ENCODE results near the gene HMX3.

The HMX3 gene

GRCh38 chr10:123144697-123145541, 9.1 kb downstream of the HMX3 start:
- no peaks in the 10 kb centered on the region for H3K9me3 ChIP-seq (ENCODE audit: severe bottlenecking)
- no peak overlapping the region for H3K4me3 ChIP-seq (ENCODE audit: low read depth, low read length)
- H3K27me3 ChIP-seq (ENCODE audit: insufficient read depth, low read depth, severe bottlenecking): peaks cover 100% of the 10 kb centered on the region
- no peak overlapping the region for H3K27ac ChIP-seq
- peak; percentile 44; the same call in 1 of the 2 replicates for TF ChIP-seq CTCF (IDR thresholded peaks at IDR 0.05; ENCODE audit: low read depth, low read length)
- no peaks in the 10 kb centered on the region for H3K36me3 ChIP-seq
- DNase-seq: peak; percentile 31

- no peak for DNase-seq
- H3K9me3 ChIP-seq (ENCODE audit: severe bottlenecking): no peaks in the 10 kb centered on the region
- no peaks in the 10 kb centered on the region for H3K36me3 ChIP-seq
- no peak overlapping the region for H3K4me3 ChIP-seq (ENCODE audit: low read depth, low read length)
- peaks cover 100% of the 10 kb centered on the region for H3K27me3 ChIP-seq (ENCODE audit: insufficient read depth, low read depth, severe bottlenecking)
- no peak overlapping the region for H3K27ac ChIP-seq
- TF ChIP-seq CTCF (IDR thresholded peaks at IDR 0.05; ENCODE audit: low read depth, low read length): no peak
Measured at GRCh38 chr10:123145542-123146012, 9.8 kb downstream of the HMX3 start.

GRCh38 chr10:123146013-123146893, 10.5 kb downstream of the HMX3 start:
- Histone ChIP-seq H3K9me3 (ENCODE audit: severe bottlenecking) (no peaks in the 10 kb centered on the region), H3K27ac (no peak overlapping the region), H3K4me3 (ENCODE audit: low read depth, low read length) (peak overlapping the region; percentile 14; the same call in 1 of the 2 replicates), H3K36me3 (no peaks in the 10 kb centered on the region), H3K27me3 (ENCODE audit: insufficient read depth, low read depth, severe bottlenecking) (peaks cover 100% of the 10 kb centered on the region)
- no peak for TF ChIP-seq CTCF (IDR thresholded peaks at IDR 0.05; ENCODE audit: low read depth, low read length)
- peak; percentile 37 for DNase-seq

GRCh38 chr10:123146894-123147634, 11.3 kb downstream of the HMX3 start:
- no peaks in the 10 kb centered on the region for H3K36me3 ChIP-seq
- no peak overlapping the region for H3K4me3 ChIP-seq (ENCODE audit: low read depth, low read length)
- no peaks in the 10 kb centered on the region for H3K9me3 ChIP-seq (ENCODE audit: severe bottlenecking)
- H3K27me3 ChIP-seq (ENCODE audit: insufficient read depth, low read depth, severe bottlenecking): peaks cover 100% of the 10 kb centered on the region
- H3K27ac ChIP-seq: no peak overlapping the region
- no peak for DNase-seq
- TF ChIP-seq CTCF (IDR thresholded peaks at IDR 0.05; ENCODE audit: low read depth, low read length): no peak

- Histone ChIP-seq H3K27ac (no peak within 1 kb of the TSS), H3K9me3 (ENCODE audit: severe bottlenecking) (no peaks in the 10 kb centered on the region), H3K4me3 (ENCODE audit: low read depth, low read length) (peak within 1 kb of the TSS; percentile 34), H3K27me3 (ENCODE audit: insufficient read depth, low read depth, severe bottlenecking) (peaks cover 100% of the 10 kb centered on the region), H3K36me3 (no peaks in the 10 kb centered on the region)
- 0 out of 2 replicates have a peak, but pooled peaks have one; percentile 16 for TF ChIP-seq CTCF (IDR thresholded peaks at IDR 0.05; ENCODE audit: low read depth, low read length)
- DNase-seq: no peak
Measured at GRCh38 chr10:123147635-123148413, 12.1 kb downstream of the HMX3 start, which contains the start of gene HMX2. Gene HMX2, plus strand, starts transcription at chr10:123148136. Its CDS starts 243 bp downstream, at chr10:123148379.

Measured in WERI-Rb-1 (cell line).